ENCODE data around the gene ANAPC10. TPM values are rescaled to one million over a fixed set of nuclear protein-coding genes. Genes with fewer than 3 reads are reported as not detected.

The ANAPC10 gene
- polyA plus RNA-seq, 1 of the 3 experiments (the other 2 are of a cell fraction) = 19.1 TPM

DNA sequence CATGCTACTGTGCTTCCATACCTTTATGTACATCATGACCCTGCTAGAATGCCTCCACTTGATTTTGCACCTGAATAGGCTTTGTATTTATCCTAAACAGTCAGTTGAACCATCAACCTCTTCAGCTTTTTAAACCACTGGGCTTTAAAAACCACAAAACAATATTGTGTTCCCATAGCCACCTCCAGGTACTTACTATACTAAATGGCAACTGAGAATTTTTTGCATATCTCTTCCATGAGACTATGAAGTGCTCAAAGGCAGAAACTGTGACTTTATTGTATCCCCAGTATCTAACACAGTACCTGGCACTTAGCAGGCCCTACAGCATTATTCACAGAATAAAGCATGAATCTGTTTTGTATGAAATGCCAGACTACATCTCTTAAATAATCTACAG is 39.7 kb downstream of the ANAPC10 start:
- Histone ChIP-seq H3K27ac (ENCODE audit: low read depth in 2 of 2, low read length in 1 of 2) (no peak overlapping the region), H4K20me1 (ENCODE audit: insufficient read depth) (no peaks in the 10 kb centered on the region), H3K4me1 (ENCODE audit: control insufficient read depth in 1 of 2, insufficient read depth in 2 of 2, low read depth in 1 of 2, low read length in 1 of 2) (peaks cover 0 to 14% of the 10 kb centered on the region in 2 experiments; a peak in 2 of 4 replicates), H3K36me3 (replicated peaks in 1 of 2; ENCODE audit: control insufficient read depth in 1 of 2, insufficient read depth in 2 of 2, low read length in 1 of 2) (peaks cover 0 to 18% of the 10 kb centered on the region in 2 experiments), H3K4me2 (no peak overlapping the region), H3K9me3 (no peaks in the 10 kb centered on the region), H3K79me2 (ENCODE audit: insufficient read depth) (0 out of 2 replicates have a peak, but pooled peaks cover 4% of the 10 kb centered on the region), H3K27me3 (ENCODE audit: insufficient read depth) (no peaks in the 10 kb centered on the region), H3K9ac (no peak overlapping the region), H3K4me3 (ENCODE audit: low read depth in 2 of 2, low read length in 1 of 2) (no peak overlapping the region), H2AFZ (ENCODE audit: low read depth) (no peak overlapping the region), H3F3A (replicated peaks; ENCODE audit: insufficient read depth) (no peaks in the 10 kb centered on the region), H3K9me2 (no peaks in the 10 kb centered on the region)
- ChIA-PET CTCF (interaction anchor here (0.7 to 0.9 kb wide), 2 partner anchors 13 to 102 kb away, joined by 3 read pairs; no protein-coding TSS in a partner anchor), POLR2A (interaction anchor here (0.6 kb wide), 1 partner anchor 388 kb away, joined by 5 read pairs; no protein-coding TSS in a partner anchor)
- no peak for DNase-seq
- no peak for TF ChIP-seq RCOR1 (IDR thresholded peaks at IDR 0.05; ENCODE audit: low read length)
- TF ChIP-seq ZBTB33 (IDR thresholded peaks at IDR 0.05; ENCODE audit: borderline replicate concordance, low read depth) = no peak
- no peak for TF ChIP-seq EZH2phosphoT487 (IDR thresholded peaks at IDR 0.05; ENCODE audit: borderline replicate concordance, low read depth)
- no peak for TF ChIP-seq TEAD4 (IDR thresholded peaks at IDR 0.05; ENCODE audit: borderline replicate concordance, insufficient read depth)
- no peak for TF ChIP-seq RXRA (IDR thresholded peaks at IDR 0.05; ENCODE audit: borderline replicate concordance, low read depth)
- TF ChIP-seq FOXM1 (IDR thresholded peaks at IDR 0.05; ENCODE audit: low read depth) = no peak
- no peak for TF ChIP-seq SMC3 (IDR thresholded peaks at IDR 0.05; ENCODE audit: low read depth, low read length)

DNA sequence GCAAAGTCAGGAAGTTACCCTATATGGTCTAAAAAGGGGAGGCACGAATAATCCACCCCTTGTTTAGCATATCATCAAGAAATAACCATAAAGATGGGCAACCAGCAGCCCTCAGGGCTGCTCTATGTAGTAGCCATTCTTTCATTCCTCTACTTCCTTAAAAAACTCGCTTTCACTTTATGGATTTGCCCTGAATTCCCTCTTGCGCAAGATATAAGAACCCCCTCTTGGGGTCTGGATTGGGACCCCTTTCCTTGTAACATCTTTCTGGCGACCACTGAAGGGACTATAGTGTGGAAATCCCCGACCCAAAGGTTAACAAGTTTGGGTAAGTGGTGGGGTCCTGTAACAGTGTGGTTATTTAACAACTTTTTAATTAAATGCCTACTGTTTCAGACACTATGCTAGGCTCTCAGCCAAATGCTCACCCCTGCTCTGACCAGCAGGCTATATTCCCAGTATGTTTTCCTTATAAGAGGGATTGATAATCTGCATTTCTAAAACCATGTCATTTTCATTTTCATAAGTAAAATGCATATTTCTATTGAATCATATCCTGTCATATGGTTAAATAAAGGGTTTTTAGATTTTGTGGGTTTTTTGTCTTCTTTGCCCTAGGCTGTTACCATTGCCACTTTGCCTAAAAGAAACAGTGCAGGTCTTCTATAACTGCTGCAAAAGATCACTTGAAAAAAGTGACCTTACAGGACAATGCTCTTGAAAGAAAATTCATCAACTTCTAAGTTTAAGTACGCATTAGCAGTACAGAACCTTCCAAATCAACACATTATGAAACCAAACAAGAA is 41.5 kb downstream of the ANAPC10 start:
- no peak overlapping the region for H3K9ac ChIP-seq
- TF ChIP-seq TEAD4 (IDR thresholded peaks at IDR 0.05; ENCODE audit: borderline replicate concordance, insufficient read depth) (no peak), POLR2AphosphoS5 (IDR thresholded peaks at IDR 0.05; ENCODE audit: low read depth, low read length) (no peak), USF1 (IDR thresholded peaks at IDR 0.05; ENCODE audit: borderline replicate concordance, low read depth) (no peak), TCF12 (IDR thresholded peaks at IDR 0.05) (no peak), ZBTB33 (IDR thresholded peaks at IDR 0.05; ENCODE audit: borderline replicate concordance, low read depth) (no peak), GABPA (IDR thresholded peaks at IDR 0.05; ENCODE audit: low read depth) (no peak), YY1 (IDR thresholded peaks at IDR 0.05; ENCODE audit: low read depth) (no peak), SMC3 (IDR thresholded peaks at IDR 0.05; ENCODE audit: low read depth, low read length) (no peak), RFX5 (IDR thresholded peaks at IDR 0.05; ENCODE audit: low read length) (no peak), JUND (IDR thresholded peaks at IDR 0.05) (no peak), EP300 (IDR thresholded peaks at IDR 0.05; ENCODE audit: borderline replicate concordance in 1 of 2, low read depth in 1 of 2, low read length in 1 of 2) (no peak), NRF1 (IDR thresholded peaks at IDR 0.05; ENCODE audit: low read depth, low read length) (no peak), TAF1 (IDR thresholded peaks at IDR 0.05; ENCODE audit: borderline replicate concordance, low read depth, low read length) (no peak), RCOR1 (IDR thresholded peaks at IDR 0.05; ENCODE audit: low read length) (no peak), FOXM1 (IDR thresholded peaks at IDR 0.05; ENCODE audit: low read depth) (no peak), RAD21 (IDR thresholded peaks at IDR 0.05; ENCODE audit: low read length) (no peak), SIN3A (IDR thresholded peaks at IDR 0.05; ENCODE audit: borderline replicate concordance, low read depth, low read length) (no peak)
- H3K36me3 ChIP-seq (replicated peaks in 1 of 2; ENCODE audit: control insufficient read depth in 1 of 2, insufficient read depth in 2 of 2, low read length in 1 of 2) = peaks cover 0 to 18% of the 10 kb centered on the region in 2 experiments
- H3K4me1 ChIP-seq (ENCODE audit: control insufficient read depth in 1 of 2, insufficient read depth in 2 of 2, low read depth in 1 of 2, low read length in 1 of 2) = peaks cover 0 to 14% of the 10 kb centered on the region in 2 experiments; a peak in 2 of 4 replicates
- H3K4me2 ChIP-seq = no peak overlapping the region
- H2AFZ ChIP-seq (ENCODE audit: low read depth) = no peak overlapping the region
- no peaks in the 10 kb centered on the region for H3K9me2 ChIP-seq
- DNase-seq = no peak
- CTCF ChIA-PET = no interaction called here
- H3K27me3 ChIP-seq (ENCODE audit: insufficient read depth) = no peaks in the 10 kb centered on the region
- H3K9me3 ChIP-seq = 0 out of 2 replicates have a peak, but pooled peaks cover 3% of the 10 kb centered on the region
- 97% methylated on average over 6 of the region's 6 CpGs for WGBS (ENCODE audit: low lambda C conversion rate)
- H4K20me1 ChIP-seq (ENCODE audit: insufficient read depth) = no peaks in the 10 kb centered on the region
- no peaks in the 10 kb centered on the region for H3F3A ChIP-seq (replicated peaks; ENCODE audit: insufficient read depth)
- no peak overlapping the region for H3K4me3 ChIP-seq (ENCODE audit: low read depth in 2 of 2, low read length in 1 of 2)
- no peak overlapping the region for H3K27ac ChIP-seq (ENCODE audit: low read depth in 2 of 2, low read length in 1 of 2)
- POLR2A ChIA-PET = no interaction called here
- 0 out of 2 replicates have a peak, but pooled peaks cover 4% of the 10 kb centered on the region for H3K79me2 ChIP-seq (ENCODE audit: insufficient read depth)

Measured in SK-N-SH (cell line).